PC-3 (cell line): ENCODE measurements around the gene MAD1L1. TPM values are rescaled to one million over a fixed set of nuclear protein-coding genes. Genes with fewer than 3 reads are reported as not detected.

Experiments used
- ATAC-seq: fragments of 200-7000 bp; cut with Tn5 transposase; 2 replicates; pipeline ENCODE4 v1.9.1; 2020; ENCODE audit warnings: mild to moderate bottlenecking, moderate library complexity
- BruUV-seq: library from RNA; stranded (reverse); fragments of 400-500 nt; replicated peaks from 2 replicates; lab custom pipeline; 2021; lab: Mats Ljungman, UMichigan
- CTCF ChIA-PET: fragments of 300-600 bp; sonication (Branson Sonifier 250); formaldehyde crosslinking; loops from one replicate; lab custom pipeline; 2022; ENCODE audit warnings: antibody characterized with exemption; lab: Charles Lee
- POLR2A ChIA-PET: fragments of 300-600 bp; sonication (Branson Sonifier 250); formaldehyde crosslinking; loops from one replicate; lab custom pipeline; 2022; ENCODE audit warnings: antibody characterized with exemption; ENCODE audit not compliant: unreplicated experiment; lab: Charles Lee
- DNase-seq: peaks from one replicate; pipeline ENCODE4 v3.0.0-alpha.2; 2015
- H2AFZ ChIP-seq: fragments of 300-600 bp; sonication (generic); 2 replicates; pipeline ENCODE4 v1.6.0; 2016; ENCODE audit warnings: antibody characterized with exemption, low read length
- H3F3A ChIP-seq: fragments of 300-600 bp; sonication (generic); one replicate; pipeline ENCODE4 v1.6.0; 2017; ENCODE audit warnings: antibody characterized with exemption, low read length, control low read depth, mild to moderate bottlenecking; ENCODE audit not compliant: unreplicated experiment
- H3K27ac ChIP-seq: fragments of 300-600 bp; sonication (generic); 2 replicates; pipeline ENCODE4 v1.5.1; 2016; ENCODE audit warnings: mild to moderate bottlenecking, low read length
- H3K27me3 ChIP-seq: fragments of 300-600 bp; sonication (generic); 2 replicates; pipeline ENCODE4 v1.6.1; 2016; ENCODE audit warnings: low read length, mixed read lengths
- H3K36me3 ChIP-seq: fragments of 300-600 bp; sonication (generic); 2 replicates; pipeline ENCODE4 v1.6.1; 2016; ENCODE audit warnings: low read depth, mixed run types, low read length, mixed read lengths
- H3K4me1 ChIP-seq: fragments of 300-600 bp; sonication (generic); 2 replicates; pipeline ENCODE4 v1.5.1; 2016; ENCODE audit warnings: low read length; ENCODE audit not compliant: insufficient read depth
- H3K4me2 ChIP-seq: fragments of 300-600 bp; sonication (generic); 2 replicates; pipeline ENCODE4 v1.6.0; 2016; ENCODE audit warnings: low read length
- H3K4me3 ChIP-seq: fragments of 300-600 bp; sonication (generic); 2 replicates; pipeline ENCODE4 v1.5.1; 2016; ENCODE audit warnings: mild to moderate bottlenecking, low read length, mixed read lengths
- H3K79me2 ChIP-seq: fragments of 300-600 bp; sonication (generic); 2 replicates; pipeline ENCODE4 v1.6.1; 2017; ENCODE audit warnings: low read length, mixed read lengths
- H3K9ac ChIP-seq: fragments of 300-600 bp; sonication (generic); 2 replicates; pipeline ENCODE4 v1.6.0; 2016; ENCODE audit warnings: mild to moderate bottlenecking, low read length
- H3K9me2 ChIP-seq: fragments of 300-600 bp; sonication (generic); replicated peaks from 2 replicates; pipeline ENCODE4 v1.6.1; 2016; ENCODE audit warnings: mixed run types, low read length, mixed read lengths
- H3K9me3 ChIP-seq: fragments of 300-600 bp; sonication (generic); 2 replicates; pipeline ENCODE4 v1.6.1; 2016; ENCODE audit warnings: low read length, mixed read lengths
- H4K20me1 ChIP-seq: fragments of 300-600 bp; sonication (generic); 2 replicates; pipeline ENCODE4 v1.6.1; 2016; ENCODE audit warnings: low read length, mixed read lengths
- CTCF ChIP-seq: fragments of 300-600 bp; sonication (generic); conservative IDR thresholded peaks from 2 replicates; pipeline ENCODE4 v1.5.1; 2017; ENCODE audit warnings: antibody characterized with exemption, low read depth, mild to moderate bottlenecking, low read length
- EZH2 ChIP-seq: fragments of 300-600 bp; sonication (generic); IDR thresholded peaks from one replicate; pipeline ENCODE4 v1.6.1; 2017; ENCODE audit warnings: antibody characterized with exemption, mild to moderate bottlenecking, low read length; ENCODE audit not compliant: unreplicated experiment
- EZH2phosphoT487 ChIP-seq: fragments of 300-600 bp; sonication (generic); IDR thresholded peaks from 2 replicates; pipeline ENCODE4 v1.6.1; 2018; ENCODE audit warnings: mild to moderate bottlenecking, antibody characterized with exemption, low read length, borderline replicate concordance
- intact Hi-C: fragments of 100-400 bp; cut with micrococcal nuclease; formaldehyde crosslinking; loops from 2 replicates; pipeline ENCODE4 v1.9.0; 2023
- total RNA-seq: library from RNA; depleted of rRNA; stranded (reverse); fragments of >200 nt; gene quantifications from 2 replicates; pipeline ENCODE4 v1.2.3, GENCODE V29; 2014

The MAD1L1 gene
- total RNA-seq, 1 experiment from 2014 or later = 88.4 TPM

GRCh38 chr7:2003451-2003930 lies 229.3 kb downstream of the MAD1L1 start:
- H3K9me3 ChIP-seq = no peaks in the 10 kb centered on the region
- H3K79me2 ChIP-seq = no peaks in the 10 kb centered on the region
- DNase-seq = no peak
- no peak for ATAC-seq
- ChIA-PET POLR2A (no interaction called here), CTCF (no interaction called here)
- H4K20me1 ChIP-seq = no peaks in the 10 kb centered on the region
- no peak overlapping the region for H2AFZ ChIP-seq
- no peaks in the 10 kb centered on the region for H3K4me1 ChIP-seq
- H3K4me3 ChIP-seq = no peak overlapping the region
- H3K27me3 ChIP-seq = no peaks in the 10 kb centered on the region
- no peaks in the 10 kb centered on the region for H3K36me3 ChIP-seq
- no TSS peak for BruUV-seq
- TF ChIP-seq EZH2 (no peak), CTCF (no peak), EZH2phosphoT487 (no peak)
- no peaks in the 10 kb centered on the region for H3K9me2 ChIP-seq
- H3F3A ChIP-seq = no peaks in the 10 kb centered on the region
- H3K4me2 ChIP-seq = no peak overlapping the region
- intact Hi-C loops = no loop called here
- no peak overlapping the region for H3K9ac ChIP-seq
- H3K27ac ChIP-seq = no peak overlapping the region

- TF ChIP-seq CTCF (no peak), EZH2phosphoT487 (no peak), EZH2 (no peak)
Measured at GRCh38 chr7:2002561-2003450, 229.9 kb downstream of the MAD1L1 start.

More at GRCh38 chr7:2002561-2003450, 229.9 kb downstream of the MAD1L1 start:
- no peak overlapping the region for H3K9ac ChIP-seq
- no peaks in the 10 kb centered on the region for H3K27me3 ChIP-seq
- ChIA-PET POLR2A (no interaction called here), CTCF (no interaction called here)
- intact Hi-C loops = no loop called here
- H3K79me2 ChIP-seq = no peaks in the 10 kb centered on the region
- no peak overlapping the region for H2AFZ ChIP-seq
- H3K4me2 ChIP-seq = no peak overlapping the region
- H3K9me3 ChIP-seq = no peaks in the 10 kb centered on the region
- H3K4me3 ChIP-seq = no peak overlapping the region
- DNase-seq = no peak
- no peaks in the 10 kb centered on the region for H3K36me3 ChIP-seq
- ATAC-seq = no peak
- H3F3A ChIP-seq = no peaks in the 10 kb centered on the region
- H3K4me1 ChIP-seq = no peaks in the 10 kb centered on the region
- BruUV-seq = no TSS peak
- H3K27ac ChIP-seq = no peak overlapping the region
- no peaks in the 10 kb centered on the region for H4K20me1 ChIP-seq
- no peaks in the 10 kb centered on the region for H3K9me2 ChIP-seq
